ENCODE measurements around the gene R3HDM2.

GRCh38 chr12:57355734-57356133 lies 75.1 kb downstream of the R3HDM2 start:
- TF ChIP-seq CTCF (IDR thresholded peaks at IDR 0.05) = no peak
- TF ChIP-seq POLR2A (IDR thresholded peaks at IDR 0.05) = no peak
